Omental fat pad (tissue), 4 donors: ENCODE results near the gene PEX3. TPM values are rescaled to one million over a fixed set of nuclear protein-coding genes. Genes with fewer than 3 reads are reported as not detected.

ENCODE experiments used
- ATAC-seq: fragments of 150-250 bp; one replicate; pipeline ENCODE4 v1.9.1; 2016; ENCODE audit warnings: mild to moderate bottlenecking, moderate library complexity; ENCODE audit not compliant: low FRiP score
- DNase-seq: peaks from one replicate; pipeline ENCODE4 v3.0.0-alpha.2; 2019; ENCODE audit warnings: low spot score
- CTCF ChIP-seq, 3 donors: fragments of 450-650 bp; IDR thresholded peaks; one replicate each; pipeline ENCODE4 v1.5.1; 2016 to 2017; ENCODE audit warnings: antibody characterized with exemption in 3 of 3, mild to moderate bottlenecking in 3 of 3, moderate library complexity in 2 of 3
- small RNA-seq: library from RNA; depleted of rRNA; stranded (forward); fragments of <200 nt; gene quantifications from one replicate; pipeline ENCODE3, GENCODE V24; 2016
- total RNA-seq, 4 donors: library from RNA; depleted of rRNA; stranded (reverse); fragments of >200 nt; gene quantifications; one replicate each; pipeline ENCODE4 v1.1.0, GENCODE V29; 2016

The PEX3 gene
- total RNA-seq, 4 donors from 2014 or later, result 9.7 to 14.2 (median 11.9) TPM

GRCh38 chr6:143536866-143537691, 86.5 kb downstream of the PEX3 start:
- TF ChIP-seq CTCF (IDR thresholded peaks at IDR 0.05), result no peak
- peak; percentile 75 for ATAC-seq
- DNase-seq, result no peak

GRCh38 chr6:143538374-143538773, 87.8 kb downstream of the PEX3 start:
- DNase-seq (no peak), ATAC-seq (no peak)
- no peak for TF ChIP-seq CTCF (IDR thresholded peaks at IDR 0.05)

- DNase-seq (no peak), ATAC-seq (no peak)
- TF ChIP-seq CTCF (IDR thresholded peaks at IDR 0.05), result no peak
These were observed 88.5 kb downstream of the PEX3 start for GRCh38 chr6:143539106-143539505.

GRCh38 chr6:143539734-143540133, 89.1 kb downstream of the PEX3 start:
- no peak for ATAC-seq
- no peak for DNase-seq
- TF ChIP-seq CTCF (IDR thresholded peaks at IDR 0.05), result no peak

- DNase-seq (no peak), ATAC-seq (no peak)
- no peak for TF ChIP-seq CTCF (IDR thresholded peaks at IDR 0.05)
These were observed 89.6 kb downstream of the PEX3 start for GRCh38 chr6:143540192-143540591.

Small RNAs within 50 kb of the gene (small RNA-seq; reads per million reads assigned to genes)
- gene RNA5SP221, result not detected

Other genes starting within 250 kb of the PEX3 start
- 10 to 100 TPM in 1 of 4 donors, 1 to 10 TPM in 3; 4.5 to 18.0 (median 7.3) TPM for gene ADAT2, start 110 bp upstream of the PEX3 start, total RNA-seq
- 10 to 100 TPM; 29.8 to 41.8 (median 36.8) TPM for gene FUCA2, start 60.9 kb downstream of the PEX3 start, total RNA-seq
- gene PHACTR2, start 227.2 kb downstream of the PEX3 start, total RNA-seq, result 100 to 1,000 TPM in 1 of 4 donors, 10 to 100 TPM in 3; 50.8 to 102 (median 65.1) TPM